ENCODE results near the gene GPRIN1.

Gene GPRIN1

DNA sequence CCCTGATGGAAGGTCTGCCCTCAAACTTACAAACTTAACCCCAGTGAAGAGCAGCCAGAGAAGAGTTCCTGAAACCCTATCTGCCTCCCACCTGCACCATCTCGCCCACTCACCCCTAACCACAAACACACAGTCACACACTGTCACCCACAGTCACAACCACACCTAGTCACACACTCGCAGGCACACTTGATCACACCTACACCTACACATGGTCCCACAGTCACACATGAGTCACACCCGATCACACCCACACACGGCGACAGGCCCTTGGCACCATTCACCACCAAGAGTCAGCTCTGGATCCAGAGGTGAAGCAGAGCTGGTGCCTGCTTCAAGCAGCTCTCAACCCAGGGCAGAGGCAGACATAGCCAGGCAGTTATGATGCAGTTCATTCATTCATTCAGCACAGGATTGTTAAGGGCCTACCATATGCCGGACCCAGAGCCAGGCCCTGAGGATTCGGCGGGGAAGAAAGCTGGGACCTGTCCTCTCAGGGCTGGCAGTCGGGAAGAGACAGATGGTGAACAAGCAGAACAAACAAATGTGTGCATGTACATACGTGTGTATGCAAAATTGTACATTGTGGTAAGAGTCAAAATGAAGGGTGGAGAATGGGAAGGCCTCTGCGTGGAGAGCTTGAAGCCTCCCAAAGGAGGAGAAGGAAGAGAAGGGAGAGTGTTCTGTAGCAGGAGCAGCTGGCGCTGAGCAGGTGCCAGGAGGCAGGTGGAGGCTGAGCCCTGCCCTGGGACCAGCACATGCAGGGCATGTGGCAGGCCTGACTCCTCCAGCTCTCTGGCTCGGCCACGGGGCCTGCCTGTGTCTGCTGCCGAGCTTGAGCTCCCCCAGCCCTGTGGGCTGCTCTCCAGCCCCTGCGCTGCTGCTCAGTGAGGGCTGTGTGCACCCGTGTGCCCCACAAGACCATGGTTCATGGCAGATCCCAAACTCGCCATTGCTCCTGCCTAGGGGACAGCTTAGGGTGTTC lies 43.7 kb upstream of the GPRIN1 start:
- ChIA-PET POLR2A (ENCODE audit: low non-redundant PET) (no interaction called here), CTCF (interaction anchor here (0.6 to 0.8 kb wide), 2 partner anchors 243 to 366 kb away, joined by 6 to 7 read pairs; no protein-coding TSS in a partner anchor)
- H3K27ac ChIP-seq = peak overlapping the region; percentile 50
- TF ChIP-seq, protein P1, sequence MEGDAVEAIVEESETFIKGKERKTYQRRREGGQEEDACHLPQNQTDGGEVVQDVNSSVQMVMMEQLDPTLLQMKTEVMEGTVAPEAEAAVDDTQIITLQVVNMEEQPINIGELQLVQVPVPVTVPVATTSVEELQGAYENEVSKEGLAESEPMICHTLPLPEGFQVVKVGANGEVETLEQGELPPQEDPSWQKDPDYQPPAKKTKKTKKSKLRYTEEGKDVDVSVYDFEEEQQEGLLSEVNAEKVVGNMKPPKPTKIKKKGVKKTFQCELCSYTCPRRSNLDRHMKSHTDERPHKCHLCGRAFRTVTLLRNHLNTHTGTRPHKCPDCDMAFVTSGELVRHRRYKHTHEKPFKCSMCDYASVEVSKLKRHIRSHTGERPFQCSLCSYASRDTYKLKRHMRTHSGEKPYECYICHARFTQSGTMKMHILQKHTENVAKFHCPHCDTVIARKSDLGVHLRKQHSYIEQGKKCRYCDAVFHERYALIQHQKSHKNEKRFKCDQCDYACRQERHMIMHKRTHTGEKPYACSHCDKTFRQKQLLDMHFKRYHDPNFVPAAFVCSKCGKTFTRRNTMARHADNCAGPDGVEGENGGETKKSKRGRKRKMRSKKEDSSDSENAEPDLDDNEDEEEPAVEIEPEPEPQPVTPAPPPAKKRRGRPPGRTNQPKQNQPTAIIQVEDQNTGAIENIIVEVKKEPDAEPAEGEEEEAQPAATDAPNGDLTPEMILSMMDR (conservative IDR thresholded peaks at IDR 0.05; ENCODE audit: low read depth) = no peak
- no peak for DNase-seq (ENCODE audit: low spot score)

DNA sequence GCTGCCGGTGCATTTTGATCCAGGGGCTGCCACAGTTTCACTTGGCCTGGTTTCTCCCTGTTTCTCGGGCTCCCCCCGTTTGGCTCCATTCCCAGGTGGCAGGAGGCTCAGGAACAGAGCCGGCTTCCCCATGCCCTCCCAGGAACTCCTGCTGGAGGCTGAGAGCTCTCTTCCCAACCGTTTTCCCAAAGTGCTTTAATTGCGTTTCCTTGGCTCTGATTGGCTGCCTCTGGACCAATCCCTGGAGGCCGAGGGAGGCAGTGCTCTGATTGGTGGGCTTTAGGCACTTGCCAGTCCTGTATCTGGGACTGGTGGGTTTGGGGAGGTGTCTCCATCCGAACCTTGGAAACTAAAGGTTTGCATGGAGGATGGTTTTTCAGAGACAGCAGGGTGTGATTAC lies 42.2 kb upstream of the GPRIN1 start:
- ChIA-PET CTCF (interaction anchor here (1.0 to 6.3 kb wide), 5 partner anchors 9 to 460 kb away, joined by 3 to 31 read pairs (median 3); no protein-coding TSS in a partner anchor), POLR2A (ENCODE audit: low non-redundant PET) (no interaction called here)
- 0 out of 2 replicates have a peak overlapping the region, but pooled peaks have one; percentile 4 for H3K27ac ChIP-seq
- TF ChIP-seq, protein P1 (conservative IDR thresholded peaks at IDR 0.05; ENCODE audit: low read depth) = no peak
- peak; percentile 43 for DNase-seq (ENCODE audit: low spot score)

DNA sequence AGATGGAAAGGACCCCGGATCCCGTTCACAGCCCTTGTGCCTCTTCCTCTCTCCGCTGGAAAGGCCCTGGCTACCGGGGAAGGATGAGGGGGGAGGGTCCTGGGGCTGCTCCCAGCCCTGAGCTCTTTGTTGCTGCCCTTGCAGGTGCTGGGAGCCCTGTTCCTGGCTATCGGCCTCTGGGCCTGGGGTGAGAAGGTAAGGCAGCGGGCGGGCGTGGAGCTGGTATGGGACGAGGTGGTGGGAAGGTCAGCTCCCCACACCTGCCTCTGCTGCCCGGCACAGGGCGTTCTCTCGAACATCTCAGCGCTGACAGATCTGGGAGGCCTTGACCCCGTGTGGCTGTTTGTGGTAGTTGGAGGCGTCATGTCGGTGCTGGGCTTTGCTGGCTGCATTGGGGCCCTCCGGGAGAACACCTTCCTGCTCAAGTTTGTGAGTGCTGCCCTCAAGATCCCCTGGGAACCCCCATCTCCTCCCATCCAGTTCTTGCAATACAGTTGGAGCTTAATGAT lies 41.6 kb upstream of the GPRIN1 start:
- TF ChIP-seq, protein P1 (conservative IDR thresholded peaks at IDR 0.05; ENCODE audit: low read depth) = no peak
- CTCF ChIA-PET = interaction anchor here (1.0 to 6.3 kb wide), 5 partner anchors 9 to 460 kb away, joined by 3 to 31 read pairs (median 3); no protein-coding TSS in a partner anchor
- peak overlapping the region; percentile 4; the same call in 1 of the 2 replicates for H3K27ac ChIP-seq
- no peak for DNase-seq (ENCODE audit: low spot score)
- POLR2A ChIA-PET (ENCODE audit: low non-redundant PET) = no interaction called here

DNA sequence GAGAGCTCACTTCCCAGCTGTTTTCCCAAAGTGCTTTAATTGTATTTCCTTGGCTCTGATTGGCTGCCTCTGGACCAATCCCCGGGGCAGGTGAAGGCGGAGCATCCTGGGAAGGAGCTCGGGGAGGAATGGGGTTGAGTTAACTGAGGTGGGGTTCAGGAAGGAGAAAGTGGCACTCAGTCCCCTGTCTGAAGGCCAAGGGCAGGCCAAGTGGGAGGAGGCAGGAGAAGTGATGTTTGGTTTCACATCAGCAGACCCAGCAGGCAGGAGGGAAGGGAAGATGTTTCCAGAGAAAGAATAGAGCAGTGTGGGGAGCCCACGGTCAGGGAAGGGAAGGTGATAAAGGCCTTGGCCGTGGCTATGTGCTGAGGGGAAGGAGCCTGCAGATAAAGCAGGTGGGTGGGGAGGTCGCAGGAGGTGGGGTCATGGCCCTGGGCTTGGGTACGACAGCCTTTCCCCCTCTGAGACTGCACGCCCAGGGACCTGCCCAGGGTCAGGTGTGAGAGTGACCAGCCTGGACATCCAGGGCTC lies 40.5 kb upstream of the GPRIN1 start:
- DNase-seq (ENCODE audit: low spot score) = peak; percentile 55
- POLR2A ChIA-PET (ENCODE audit: low non-redundant PET) = interaction anchor here (0.5 kb wide), 1 partner anchor 236 kb away, joined by 5 read pairs; no protein-coding TSS in a partner anchor
- CTCF ChIA-PET = interaction anchor here (1.4 to 6.3 kb wide), 2 partner anchors 11 to 77 kb away, joined by 7 to 31 read pairs; no protein-coding TSS in a partner anchor
- TF ChIP-seq, protein P1 (conservative IDR thresholded peaks at IDR 0.05; ENCODE audit: low read depth) = no peak
- H3K27ac ChIP-seq = peak overlapping the region; percentile 4; the same call in 1 of the 2 replicates

DNA sequence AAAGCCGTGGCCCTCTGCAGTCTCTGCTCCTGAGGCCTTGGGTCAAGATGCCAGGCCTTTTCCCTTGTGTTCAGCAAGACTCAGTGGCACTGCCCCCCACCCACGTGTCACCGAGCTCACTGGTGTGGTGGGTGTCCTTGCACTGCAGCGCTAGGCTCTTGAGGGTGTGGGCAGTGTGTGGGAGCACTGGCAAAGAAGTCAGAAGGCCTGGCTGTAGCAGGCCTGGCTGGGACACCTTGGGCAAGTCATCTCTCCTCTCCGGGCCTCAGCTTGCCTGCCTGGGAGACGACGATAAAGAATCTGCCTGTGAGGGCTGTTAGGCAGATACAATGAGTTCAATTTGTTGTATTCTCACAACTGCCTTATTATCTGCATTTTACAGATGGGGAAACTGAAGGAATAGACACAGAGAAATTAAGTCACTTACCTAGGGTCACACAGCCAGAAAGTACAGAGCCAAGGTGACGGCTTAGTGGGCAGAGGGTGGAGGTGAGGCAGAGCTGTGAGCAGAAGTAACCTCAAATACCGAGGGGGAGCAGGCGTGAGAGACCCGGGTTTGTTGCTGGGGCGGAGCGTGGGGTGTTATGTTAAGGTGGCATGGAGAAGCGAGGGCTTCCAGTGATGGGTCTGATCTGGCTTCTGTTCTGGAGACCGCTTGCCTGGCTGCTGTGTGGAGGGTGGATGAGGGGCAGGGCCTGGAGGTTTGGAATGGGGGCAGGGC lies 38.7 kb upstream of the GPRIN1 start:
- no peak for DNase-seq (ENCODE audit: low spot score)
- peak overlapping the region; percentile 72 for H3K27ac ChIP-seq
- POLR2A ChIA-PET (ENCODE audit: low non-redundant PET) = no interaction called here
- TF ChIP-seq, protein P1 (conservative IDR thresholded peaks at IDR 0.05; ENCODE audit: low read depth) = no peak
- CTCF ChIA-PET = interaction anchor here (0.6 to 6.3 kb wide), 4 partner anchors 9 to 847 kb away, joined by 3 to 31 read pairs (median 6); no protein-coding TSS in a partner anchor

Data from RWPE1 (cell line).